Fibroblast of lung (primary cell): ENCODE data around the gene REXO2. TPM values are rescaled to one million over a fixed set of nuclear protein-coding genes. Genes with fewer than 3 reads are reported as not detected.
A peak's percentile ranks its signal among the peaks of the same experiment; 100 is the strongest.

Experiments used
- DNase-seq, 2 donors: peaks; one replicate each; pipeline versions ENCODE4 v3.0.0 to v3.0.0-alpha.2; 2010; ENCODE audit warnings: low read depth in 2 of 2
- H2AFZ ChIP-seq: 2 replicates; pipeline ENCODE4 v1.5.1; 2012; ENCODE audit warnings: low read length, control low read depth, inconsistent platforms
- H3K27ac ChIP-seq: 2 replicates; pipeline ENCODE4 v1.5.1; 2011; ENCODE audit warnings: low read length, control low read depth; ENCODE audit not compliant: insufficient read depth
- H3K27me3 ChIP-seq: 2 replicates; pipeline ENCODE4 v1.5.1; 2011; ENCODE audit warnings: mild to moderate bottlenecking, low read length; ENCODE audit not compliant: control insufficient read depth, insufficient read depth
- H3K36me3 ChIP-seq: 2 replicates; pipeline ENCODE4 v1.5.1; 2011; ENCODE audit warnings: low read length; ENCODE audit not compliant: control insufficient read depth, insufficient read depth
- H3K4me1 ChIP-seq: 2 replicates; pipeline ENCODE4 v1.5.1; 2011; ENCODE audit warnings: low read length; ENCODE audit not compliant: control insufficient read depth, insufficient read depth; ENCODE audit errors: extremely low read depth
- H3K4me2 ChIP-seq: 2 replicates; pipeline ENCODE4 v1.5.1; 2011; ENCODE audit warnings: low read length, control low read depth; ENCODE audit not compliant: insufficient read depth; ENCODE audit errors: extremely low read depth
- H3K4me3 ChIP-seq, 4 experiments: fragments of 200-600 bp in 1 of 4; sonication (generic) in 1 of 4; replicated peaks in 1 of 4; 2 replicates each; pipeline ENCODE4 v1.5.1; 2011 to 2016; ENCODE audit warnings: low read length in 4 of 4, low read depth in 3 of 4, mild to moderate bottlenecking in 3 of 4, control low read depth in 2 of 4, inconsistent platforms in 1 of 4, mixed read lengths in 1 of 4; ENCODE audit not compliant: insufficient read depth in 1 of 4; ENCODE audit errors: control extremely low read depth in 1 of 4
- H3K79me2 ChIP-seq: 2 replicates; pipeline ENCODE4 v1.5.1; 2012; ENCODE audit warnings: mild to moderate bottlenecking, low read length, inconsistent platforms; ENCODE audit not compliant: control insufficient read depth, insufficient read depth
- H3K9ac ChIP-seq: 2 replicates; pipeline ENCODE4 v1.5.1; 2011; ENCODE audit warnings: mild to moderate bottlenecking, low read length, control low read depth; ENCODE audit not compliant: insufficient read depth
- H3K9me3 ChIP-seq: 2 replicates; pipeline ENCODE4 v1.5.1; 2012; ENCODE audit warnings: low read depth, low read length; ENCODE audit not compliant: control insufficient read depth, insufficient read depth
- H4K20me1 ChIP-seq: 2 replicates; pipeline ENCODE4 v1.5.1; 2011; ENCODE audit warnings: low read length; ENCODE audit not compliant: control insufficient read depth, insufficient read depth; ENCODE audit errors: extremely low read depth
- CTCF ChIP-seq, 2 donors: IDR thresholded peaks in 1 of 2; conservative IDR thresholded peaks in 1 of 2; 1 replicate in 1 of 2; 2 replicates in 1 of 2; pipeline ENCODE4 v1.5.1; 2011 to 2012; ENCODE audit warnings: low read length in 2 of 2, control low read depth in 1 of 2, inconsistent platforms in 1 of 2, low read depth in 1 of 2, mild to moderate bottlenecking in 1 of 2
- EZH2 ChIP-seq: IDR thresholded peaks from 2 replicates; pipeline ENCODE4 v1.5.1; 2012; ENCODE audit warnings: low read length, control low read depth, mild to moderate bottlenecking; ENCODE audit errors: missing control alignments
- polyA plus RNA-seq, 2 donors: library from polyadenylated mRNA; depleted of rRNA in 1 of 2; stranded (reverse) in 1 of 2; unstranded in 1 of 2; fragments of >200 nt; gene quantifications; 2 replicates each; pipeline ENCODE4 v1.2.1, GENCODE V29; 2011 to 2012; ENCODE audit warnings: missing spikeins in 1 of 2
- total RNA-seq: library from RNA; depleted of rRNA; stranded (reverse); fragments of >200 nt; gene quantifications from 2 replicates; pipeline ENCODE4 v1.2.1, GENCODE V29; 2014

Gene REXO2
- total and polyA plus RNA-seq, 2 donors (not counting 1 experiment from before 2014, with no cell fraction given), result 234 to 372 TPM

GRCh38 chr11:114499756-114500155, 60.5 kb downstream of the REXO2 start:
- H2AFZ ChIP-seq, result no peak overlapping the region
- no peaks in the 10 kb centered on the region for H3K79me2 ChIP-seq
- H4K20me1 ChIP-seq, result no peaks in the 10 kb centered on the region
- H3K4me1 ChIP-seq, result no peaks in the 10 kb centered on the region
- no peaks in the 10 kb centered on the region for H3K27me3 ChIP-seq
- no peaks in the 10 kb centered on the region for H3K36me3 ChIP-seq
- no peak overlapping the region for H3K4me2 ChIP-seq
- no peak overlapping the region for H3K27ac ChIP-seq
- H3K9me3 ChIP-seq, result no peaks in the 10 kb centered on the region
- no peak for TF ChIP-seq EZH2
- no peak for TF ChIP-seq CTCF (conservative IDR thresholded peaks at IDR 0.05 in 1 of 2, IDR thresholded peaks at IDR 0.05 in 1 of 2; ENCODE audit: low read depth in 1 of 2, low read length in 2 of 2)
- H3K4me3 ChIP-seq, result no peak overlapping the region
- DNase-seq, result peak in 1 of 2 donors; percentile 39
- no peak overlapping the region for H3K9ac ChIP-seq

Other genes with a start within 250 kb of the REXO2 start
- gene NNMT, start 143.1 kb upstream of the REXO2 start, total RNA-seq, result 639 and 883 TPM in 2 replicates
- gene NNMT, start 143.1 kb upstream of the REXO2 start, polyA plus RNA-seq, result 156 and 194 TPM in 2 replicates
- 3.9 and 9.6 TPM in 2 replicates for gene C11orf71, start 39.0 kb upstream of the REXO2 start, total RNA-seq
- gene C11orf71, start 39.0 kb upstream of the REXO2 start, polyA plus RNA-seq, result 3.5 and 4.0 TPM in 2 replicates
- gene RBM7, start 38.8 kb upstream of the REXO2 start, total RNA-seq, result 66.8 and 81.1 TPM in 2 replicates
- gene RBM7, start 38.8 kb upstream of the REXO2 start, polyA plus RNA-seq, result 41.8 and 46.5 TPM in 2 replicates
- not detected in 2 replicates for gene NXPE1, start 120.4 kb downstream of the REXO2 start, total RNA-seq
- not detected in 2 replicates for gene NXPE1, start 120.4 kb downstream of the REXO2 start, polyA plus RNA-seq
- not detected in 2 replicates for gene NXPE4, start 156.3 kb downstream of the REXO2 start, total RNA-seq
- gene NXPE4, start 156.3 kb downstream of the REXO2 start, polyA plus RNA-seq, result not detected in 2 replicates
- under 0.01 TPM in 1 of 2 replicates, not detected in the other for gene NXPE2, start 239.1 kb downstream of the REXO2 start, total RNA-seq
- not detected in 2 replicates for gene NXPE2, start 239.1 kb downstream of the REXO2 start, polyA plus RNA-seq